ENCODE data around the gene ID1.
"Not testable (repeated sequence)": the region's sequence is repeated elsewhere in the genome, so short reads cannot be mapped to it uniquely, and the experiment has no call there.

ID1 gene

GRCh38 chr20:31579941-31580651 is 25.0 kb upstream of the ID1 start:
- H3K27me3 Mint-ChIP-seq; H3K4me3 Mint-ChIP-seq; intact Hi-C loops (cut with micrococcal nuclease); H3K36me3 Mint-ChIP-seq (ENCODE audit: low read depth); H3K9me3 Mint-ChIP-seq; H3K27ac Mint-ChIP-seq; H3K4me1 Mint-ChIP-seq (ENCODE audit: low read depth): not testable (repeated sequence)

DNA sequence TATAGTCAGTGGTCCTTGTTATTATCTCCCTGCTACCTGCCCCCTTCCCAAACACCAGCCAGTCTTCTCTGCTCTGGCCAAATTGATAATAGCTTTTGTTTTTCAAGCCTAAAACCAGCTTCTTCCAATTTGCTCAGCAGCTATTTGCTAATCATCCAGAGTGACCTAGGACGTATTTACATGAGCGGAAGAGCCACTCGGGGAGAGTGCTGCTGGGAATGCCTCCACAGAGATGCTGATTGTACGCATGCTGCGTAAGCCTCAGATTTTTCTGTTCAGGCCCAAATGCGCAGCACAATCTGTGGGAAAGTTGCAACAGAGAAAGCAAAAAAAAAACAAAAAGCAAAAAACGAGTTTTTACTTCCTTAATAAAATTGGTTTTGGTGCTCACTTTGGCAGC is 24.4 kb upstream of the ID1 start:
- Mint-ChIP-seq H3K4me1 (ENCODE audit: low read depth) (no peaks in the 10 kb centered on the region), H3K36me3 (ENCODE audit: low read depth) (peaks cover 5% of the 10 kb centered on the region), H3K27me3 (peaks cover 6% of the 10 kb centered on the region), H3K9me3 (no peaks in the 10 kb centered on the region), H3K27ac (no peak overlapping the region), H3K4me3 (no peak overlapping the region)
- intact Hi-C loops (cut with micrococcal nuclease), result no loop called here

- intact Hi-C loops (cut with micrococcal nuclease), result no loop called here
- no peak overlapping the region for H3K4me3 Mint-ChIP-seq
- no peaks in the 10 kb centered on the region for H3K4me1 Mint-ChIP-seq (ENCODE audit: low read depth)
- H3K27ac Mint-ChIP-seq, result no peak overlapping the region
- H3K36me3 Mint-ChIP-seq (ENCODE audit: low read depth), result peaks cover 5% of the 10 kb centered on the region
- peaks cover 7% of the 10 kb centered on the region for H3K27me3 Mint-ChIP-seq
- H3K9me3 Mint-ChIP-seq, result no peaks in the 10 kb centered on the region
Measured at GRCh38 chr20:31581391-31581790, 23.7 kb upstream of the ID1 start.

- Mint-ChIP-seq H3K9me3 (no peaks in the 10 kb centered on the region), H3K4me3 (peak overlapping the region; percentile 59), H3K4me1 (ENCODE audit: low read depth) (peaks cover 11% of the 10 kb centered on the region), H3K27me3 (peaks cover 32% of the 10 kb centered on the region), H3K36me3 (ENCODE audit: low read depth) (no peaks in the 10 kb centered on the region), H3K27ac (no peak overlapping the region)
- intact Hi-C loops (cut with micrococcal nuclease), result no loop called here
Measured at GRCh38 chr20:31587545-31588389, 17.3 kb upstream of the ID1 start.

DNA sequence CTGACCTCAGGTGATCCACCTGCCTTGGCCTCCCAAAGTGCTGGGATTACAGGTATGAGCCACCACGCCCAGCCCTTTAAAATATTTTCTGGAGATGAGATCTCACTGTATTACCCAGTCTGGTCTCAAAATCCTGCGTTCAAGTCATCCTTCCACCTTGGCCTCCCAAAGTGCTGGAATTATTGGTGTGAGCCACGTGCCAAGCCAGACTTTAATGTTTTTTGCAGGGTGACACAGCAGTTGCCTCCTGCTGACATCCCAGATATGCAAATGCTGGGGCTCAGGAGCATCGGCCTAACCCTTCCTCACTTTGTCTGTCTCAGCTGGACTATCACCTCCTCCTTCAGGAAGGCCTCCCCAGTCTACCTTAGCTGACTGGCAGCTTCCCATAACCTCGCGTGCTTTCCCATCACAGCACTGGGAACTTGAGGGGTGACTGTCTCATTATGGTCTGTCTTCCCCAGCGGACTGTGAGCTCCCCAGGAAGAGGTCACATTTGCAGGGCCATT is 14.3 kb upstream of the ID1 start:
- H3K9me3 Mint-ChIP-seq, result no peaks in the 10 kb centered on the region
- H3K4me3 Mint-ChIP-seq, result no peak overlapping the region
- H3K27me3 Mint-ChIP-seq, result peaks cover 27% of the 10 kb centered on the region
- no peaks in the 10 kb centered on the region for H3K36me3 Mint-ChIP-seq (ENCODE audit: low read depth)
- intact Hi-C loops (cut with micrococcal nuclease), result no loop called here
- no peak overlapping the region for H3K27ac Mint-ChIP-seq
- H3K4me1 Mint-ChIP-seq (ENCODE audit: low read depth), result peaks cover 14% of the 10 kb centered on the region

DNA sequence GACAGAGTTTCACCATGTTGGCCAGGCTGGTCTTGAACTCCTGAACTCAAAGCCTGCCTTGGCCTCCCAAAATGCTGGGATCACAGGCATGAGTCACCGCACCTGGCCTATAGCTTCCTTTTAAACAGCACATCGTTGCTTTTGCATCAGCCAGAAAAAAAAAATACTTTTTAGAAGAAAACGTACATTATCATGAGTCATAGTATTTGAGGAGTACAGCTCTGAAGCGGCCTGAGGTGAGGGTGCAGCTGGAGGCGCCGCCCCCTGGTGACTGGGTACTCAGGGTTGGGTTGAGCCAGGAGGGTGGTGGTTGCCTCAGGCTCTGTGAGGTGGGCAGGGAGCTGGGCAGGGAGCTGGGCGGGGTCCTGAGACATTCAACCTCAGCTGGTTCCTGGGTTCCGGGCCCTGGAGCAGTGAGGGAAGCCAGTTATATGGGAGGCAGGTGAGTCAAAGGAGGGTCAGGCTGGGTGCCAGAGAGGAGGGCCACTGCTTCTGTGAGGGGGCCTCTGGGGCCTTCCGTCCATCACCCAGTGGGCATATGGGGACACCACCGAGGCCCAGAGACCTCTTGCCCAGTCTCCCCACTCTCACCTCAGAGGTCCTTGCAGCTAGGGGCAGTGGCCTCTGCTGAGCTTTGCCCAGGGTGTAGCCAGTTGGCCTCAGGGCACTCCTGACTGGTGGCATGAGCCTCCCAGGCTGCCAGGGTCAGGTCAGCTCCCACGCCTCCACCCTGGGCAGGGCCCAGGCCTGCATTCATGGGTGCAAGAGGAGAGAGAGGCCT is 11.7 kb upstream of the ID1 start:
- Mint-ChIP-seq H3K36me3 (ENCODE audit: low read depth) (no peaks in the 10 kb centered on the region), H3K4me1 (ENCODE audit: low read depth) (peaks cover 10% of the 10 kb centered on the region), H3K27me3 (peaks cover 7% of the 10 kb centered on the region), H3K4me3 (no peak overlapping the region), H3K27ac (no peak overlapping the region), H3K9me3 (no peaks in the 10 kb centered on the region)
- intact Hi-C loops (cut with micrococcal nuclease), result no loop called here

- Mint-ChIP-seq H3K27me3 (peaks cover under 1% of the 10 kb centered on the region), H3K4me1 (ENCODE audit: low read depth) (peaks cover 5% of the 10 kb centered on the region), H3K27ac (no peak overlapping the region), H3K9me3 (no peaks in the 10 kb centered on the region), H3K36me3 (ENCODE audit: low read depth) (no peaks in the 10 kb centered on the region), H3K4me3 (no peak overlapping the region)
- intact Hi-C loops (cut with micrococcal nuclease), result no loop called here
Measured at GRCh38 chr20:31594002-31594557, 11.0 kb upstream of the ID1 start.

DNA sequence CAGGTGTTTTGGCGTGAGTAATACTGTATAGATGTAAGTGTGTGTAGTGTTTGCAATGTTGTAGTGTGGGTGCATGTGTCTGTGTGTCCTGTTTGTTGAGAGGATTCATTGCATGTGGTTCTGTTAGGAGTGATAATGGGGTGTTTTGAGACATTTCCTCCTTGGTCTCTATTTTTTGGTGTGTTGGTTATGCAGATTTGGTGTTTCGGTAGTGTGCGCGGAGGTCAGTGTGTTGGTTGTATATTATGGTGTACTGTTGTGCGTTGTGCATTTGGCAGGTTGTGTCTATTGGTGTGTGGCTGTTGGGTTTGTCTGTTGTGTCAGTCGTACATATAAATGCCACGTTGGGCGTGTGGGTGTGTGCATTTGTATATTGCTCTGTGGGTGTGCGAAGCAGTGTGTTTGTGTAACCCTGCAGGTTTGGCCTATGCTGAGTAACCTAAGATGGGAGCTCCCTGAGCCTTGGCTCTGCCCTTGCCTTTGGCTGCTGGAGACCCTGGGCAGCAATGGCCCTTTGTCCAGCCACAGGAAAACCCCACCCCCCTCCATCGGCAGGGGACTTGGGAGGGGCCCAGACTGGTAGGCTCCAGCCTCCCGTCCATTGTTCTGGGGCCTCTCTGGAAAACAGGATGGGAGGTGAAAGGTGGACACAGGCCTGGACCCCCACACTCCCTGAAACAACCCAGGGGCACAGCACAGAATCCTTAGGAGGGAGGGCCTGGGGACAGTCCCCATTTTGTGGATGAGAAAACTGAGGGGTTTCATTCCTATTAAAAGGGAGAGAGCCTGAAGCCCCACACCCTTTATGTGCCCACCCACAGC is 10.3 kb upstream of the ID1 start:
- no peaks in the 10 kb centered on the region for H3K27me3 Mint-ChIP-seq
- H3K4me3 Mint-ChIP-seq, result no peak overlapping the region
- no peaks in the 10 kb centered on the region for H3K9me3 Mint-ChIP-seq
- no peak overlapping the region for H3K27ac Mint-ChIP-seq
- peaks cover 5% of the 10 kb centered on the region for H3K4me1 Mint-ChIP-seq (ENCODE audit: low read depth)
- intact Hi-C loops (cut with micrococcal nuclease), result no loop called here
- H3K36me3 Mint-ChIP-seq (ENCODE audit: low read depth), result no peaks in the 10 kb centered on the region

GRCh38 chr20:31595380-31595653 is 9.8 kb upstream of the ID1 start:
- Mint-ChIP-seq H3K4me1 (ENCODE audit: low read depth) (peaks cover 5% of the 10 kb centered on the region), H3K4me3 (no peak overlapping the region), H3K9me3 (no peaks in the 10 kb centered on the region), H3K27me3 (no peaks in the 10 kb centered on the region), H3K27ac (no peak overlapping the region), H3K36me3 (ENCODE audit: low read depth) (no peaks in the 10 kb centered on the region)
- intact Hi-C loops (cut with micrococcal nuclease), result no loop called here

GRCh38 chr20:31595654-31596411 is 9.3 kb upstream of the ID1 start:
- Mint-ChIP-seq H3K4me3 (no peak overlapping the region), H3K36me3 (ENCODE audit: low read depth) (no peaks in the 10 kb centered on the region), H3K4me1 (ENCODE audit: low read depth) (peaks cover 5% of the 10 kb centered on the region), H3K9me3 (no peaks in the 10 kb centered on the region), H3K27ac (no peak overlapping the region), H3K27me3 (no peaks in the 10 kb centered on the region)
- intact Hi-C loops (cut with micrococcal nuclease), result no loop called here

GRCh38 chr20:31596412-31596715 is 8.7 kb upstream of the ID1 start:
- H3K36me3 Mint-ChIP-seq (ENCODE audit: low read depth); H3K4me3 Mint-ChIP-seq; H3K9me3 Mint-ChIP-seq; H3K27ac Mint-ChIP-seq; H3K4me1 Mint-ChIP-seq (ENCODE audit: low read depth); intact Hi-C loops (cut with micrococcal nuclease); H3K27me3 Mint-ChIP-seq: not testable (repeated sequence)

GRCh38 chr20:31596831-31597480 is 8.1 kb upstream of the ID1 start:
- Mint-ChIP-seq H3K4me3 (no peak overlapping the region), H3K4me1 (ENCODE audit: low read depth) (peaks cover 5% of the 10 kb centered on the region), H3K9me3 (no peaks in the 10 kb centered on the region), H3K27ac (no peak overlapping the region), H3K27me3 (no peaks in the 10 kb centered on the region), H3K36me3 (ENCODE audit: low read depth) (no peaks in the 10 kb centered on the region)
- intact Hi-C loops (cut with micrococcal nuclease), result no loop called here

DNA sequence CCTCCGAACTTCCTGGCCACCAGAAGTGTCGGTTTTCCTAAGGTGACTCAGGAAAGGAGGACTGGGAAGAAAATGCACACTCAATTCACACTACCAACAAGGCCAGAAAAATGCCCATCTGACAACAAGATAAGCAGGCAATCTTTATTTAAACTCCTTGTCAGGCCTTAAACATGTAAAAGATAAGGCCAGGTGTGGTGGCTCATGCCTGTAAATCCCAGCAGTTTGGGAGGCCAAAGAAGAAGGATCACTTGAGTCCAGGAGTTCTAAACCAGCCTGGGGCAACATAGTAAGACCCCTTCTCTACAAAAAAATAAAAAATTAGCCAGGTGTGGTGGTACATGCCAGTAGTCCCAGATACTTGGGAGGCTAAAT is 7.6 kb upstream of the ID1 start:
- Mint-ChIP-seq H3K9me3 (no peaks in the 10 kb centered on the region), H3K4me3 (no peak overlapping the region), H3K36me3 (ENCODE audit: low read depth) (no peaks in the 10 kb centered on the region), H3K27ac (no peak overlapping the region), H3K27me3 (peaks cover under 1% of the 10 kb centered on the region), H3K4me1 (ENCODE audit: low read depth) (peaks cover 5% of the 10 kb centered on the region)
- intact Hi-C loops (cut with micrococcal nuclease), result no loop called here

All from dendritic cell treated with granulocyte-macrophage colony-stimulating factor and Interleukin-4, amounts not matched to agents 40 ng/mL and 50 ng/mL, for 4 days (primary cell).